Measurements from ENCODE around the gene GIGYF2. TPM values are rescaled to one million over a fixed set of nuclear protein-coding genes. Genes with fewer than 3 reads are reported as not detected.

The GIGYF2 gene, protein sequence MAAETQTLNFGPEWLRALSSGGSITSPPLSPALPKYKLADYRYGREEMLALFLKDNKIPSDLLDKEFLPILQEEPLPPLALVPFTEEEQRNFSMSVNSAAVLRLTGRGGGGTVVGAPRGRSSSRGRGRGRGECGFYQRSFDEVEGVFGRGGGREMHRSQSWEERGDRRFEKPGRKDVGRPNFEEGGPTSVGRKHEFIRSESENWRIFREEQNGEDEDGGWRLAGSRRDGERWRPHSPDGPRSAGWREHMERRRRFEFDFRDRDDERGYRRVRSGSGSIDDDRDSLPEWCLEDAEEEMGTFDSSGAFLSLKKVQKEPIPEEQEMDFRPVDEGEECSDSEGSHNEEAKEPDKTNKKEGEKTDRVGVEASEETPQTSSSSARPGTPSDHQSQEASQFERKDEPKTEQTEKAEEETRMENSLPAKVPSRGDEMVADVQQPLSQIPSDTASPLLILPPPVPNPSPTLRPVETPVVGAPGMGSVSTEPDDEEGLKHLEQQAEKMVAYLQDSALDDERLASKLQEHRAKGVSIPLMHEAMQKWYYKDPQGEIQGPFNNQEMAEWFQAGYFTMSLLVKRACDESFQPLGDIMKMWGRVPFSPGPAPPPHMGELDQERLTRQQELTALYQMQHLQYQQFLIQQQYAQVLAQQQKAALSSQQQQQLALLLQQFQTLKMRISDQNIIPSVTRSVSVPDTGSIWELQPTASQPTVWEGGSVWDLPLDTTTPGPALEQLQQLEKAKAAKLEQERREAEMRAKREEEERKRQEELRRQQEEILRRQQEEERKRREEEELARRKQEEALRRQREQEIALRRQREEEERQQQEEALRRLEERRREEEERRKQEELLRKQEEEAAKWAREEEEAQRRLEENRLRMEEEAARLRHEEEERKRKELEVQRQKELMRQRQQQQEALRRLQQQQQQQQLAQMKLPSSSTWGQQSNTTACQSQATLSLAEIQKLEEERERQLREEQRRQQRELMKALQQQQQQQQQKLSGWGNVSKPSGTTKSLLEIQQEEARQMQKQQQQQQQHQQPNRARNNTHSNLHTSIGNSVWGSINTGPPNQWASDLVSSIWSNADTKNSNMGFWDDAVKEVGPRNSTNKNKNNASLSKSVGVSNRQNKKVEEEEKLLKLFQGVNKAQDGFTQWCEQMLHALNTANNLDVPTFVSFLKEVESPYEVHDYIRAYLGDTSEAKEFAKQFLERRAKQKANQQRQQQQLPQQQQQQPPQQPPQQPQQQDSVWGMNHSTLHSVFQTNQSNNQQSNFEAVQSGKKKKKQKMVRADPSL (N-terminal part only)
- total RNA-seq (10 to 100 TPM; 56.2 to 76.6 TPM), polyA plus RNA-seq (ENCODE audit: insufficient read length in 6 of 6) (10 to 100 TPM; 59.2 to 66.3 (median 62.4) TPM)
- long read RNA-seq, donor 1, partial matches to known transcripts = 23 of 26 reads
- long read RNA-seq, donor 1, other reads (novel, unspliced or antisense) = 0 of 26 reads
- long read RNA-seq, donor 2, partial matches to known transcripts = 7 of 10 reads
- long read RNA-seq, donor 2, other reads (novel, unspliced or antisense) = 0 of 10 reads
- long read RNA-seq, donor 3, full-length matches to known transcripts = 2 of 2 reads
- long read RNA-seq, donor 3, partial matches to known transcripts = 0 of 2 reads
- long read RNA-seq, donor 3, other reads (novel, unspliced or antisense) = 0 of 2 reads
- long read RNA-seq, donor 4, partial matches to known transcripts = 12 of 21 reads
- long read RNA-seq, donor 4, other reads (novel, unspliced or antisense) = 9 of 21 reads
- long read RNA-seq, donor 5, partial matches to known transcripts = 0 of 3 reads
- long read RNA-seq, donor 5, other reads (novel, unspliced or antisense) = 0 of 3 reads
- long read RNA-seq, donor 6, partial matches to known transcripts = 0 of 2 reads
- long read RNA-seq, donor 6, other reads (novel, unspliced or antisense) = 0 of 2 reads
- long read RNA-seq, donor 7 = 0 reads
- long read RNA-seq, donor 8, partial matches to known transcripts = 0 of 1 reads
- long read RNA-seq, donor 8, other reads (novel, unspliced or antisense) = 0 of 1 reads
- long read RNA-seq, donor 9 = 0 reads
- long read RNA-seq, donor 10, partial matches to known transcripts = 3 of 10 reads
- long read RNA-seq, donor 10, other reads (novel, unspliced or antisense) = 7 of 10 reads
- long read RNA-seq, donor 11, full-length matches to known transcripts = 2 of 10 reads
- long read RNA-seq, donor 11, partial matches to known transcripts = 8 of 10 reads
- long read RNA-seq, donor 11, other reads (novel, unspliced or antisense) = 0 of 10 reads
- long read RNA-seq, donor 12, full-length matches to known transcripts = 2 of 2 reads
- long read RNA-seq, donor 12, partial matches to known transcripts = 0 of 2 reads
- long read RNA-seq, donor 12, other reads (novel, unspliced or antisense) = 0 of 2 reads

DNA sequence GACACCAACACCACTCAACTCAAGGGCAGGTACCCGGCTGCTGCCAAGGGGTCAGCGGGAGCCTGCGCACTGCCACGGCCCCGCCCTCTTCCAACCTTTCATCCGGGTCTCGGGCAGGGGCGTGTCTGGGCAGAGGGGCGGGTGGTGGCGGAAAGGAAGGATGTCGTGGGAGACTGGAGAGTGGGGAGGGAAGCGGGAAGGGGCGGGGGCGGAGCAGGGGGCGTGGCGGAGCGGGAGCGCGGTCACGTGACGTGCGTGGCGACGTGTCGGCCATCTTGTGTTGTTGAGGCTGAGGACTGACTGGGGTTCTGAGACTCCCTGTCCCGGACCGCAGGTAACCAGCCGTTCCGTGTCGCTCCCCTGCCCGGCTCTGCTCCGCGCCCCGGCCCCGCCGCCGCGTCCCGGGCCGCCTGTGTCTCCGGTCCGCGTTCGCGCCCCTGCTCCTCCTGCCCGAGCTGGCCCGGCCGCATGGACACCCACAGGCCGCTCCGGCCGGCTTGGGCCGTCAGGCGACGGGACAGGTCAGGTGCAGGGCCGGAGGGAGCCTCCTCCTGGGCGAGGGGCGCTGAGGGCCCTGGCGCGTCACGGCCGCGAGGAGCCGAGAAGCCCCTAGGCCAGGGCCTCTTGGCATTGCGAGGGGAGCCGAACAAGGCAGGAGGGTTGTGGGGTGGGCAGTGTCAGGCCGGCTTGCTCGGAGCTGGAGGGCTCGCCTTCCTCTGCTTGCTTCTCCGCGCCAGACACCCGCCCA, at the start of gene GIGYF2:
Gene GIGYF2 (plus strand): TSS at position 273 of the 748 bp plus-strand sequence. CDS start 37,867 bp downstream, outside the sequence.
- no peaks in the 10 kb centered on the region for H3K27me3 ChIP-seq
- peak within 1 kb of the TSS; percentile 97 for H3K4me3 ChIP-seq
- ATAC-seq = peak; percentile 97
- peaks cover 24 to 33% of the 10 kb centered on the region in 2 donors for H3K4me1 ChIP-seq
- no peaks in the 10 kb centered on the region for H3K9me3 ChIP-seq
- TF ChIP-seq, protein P1, sequence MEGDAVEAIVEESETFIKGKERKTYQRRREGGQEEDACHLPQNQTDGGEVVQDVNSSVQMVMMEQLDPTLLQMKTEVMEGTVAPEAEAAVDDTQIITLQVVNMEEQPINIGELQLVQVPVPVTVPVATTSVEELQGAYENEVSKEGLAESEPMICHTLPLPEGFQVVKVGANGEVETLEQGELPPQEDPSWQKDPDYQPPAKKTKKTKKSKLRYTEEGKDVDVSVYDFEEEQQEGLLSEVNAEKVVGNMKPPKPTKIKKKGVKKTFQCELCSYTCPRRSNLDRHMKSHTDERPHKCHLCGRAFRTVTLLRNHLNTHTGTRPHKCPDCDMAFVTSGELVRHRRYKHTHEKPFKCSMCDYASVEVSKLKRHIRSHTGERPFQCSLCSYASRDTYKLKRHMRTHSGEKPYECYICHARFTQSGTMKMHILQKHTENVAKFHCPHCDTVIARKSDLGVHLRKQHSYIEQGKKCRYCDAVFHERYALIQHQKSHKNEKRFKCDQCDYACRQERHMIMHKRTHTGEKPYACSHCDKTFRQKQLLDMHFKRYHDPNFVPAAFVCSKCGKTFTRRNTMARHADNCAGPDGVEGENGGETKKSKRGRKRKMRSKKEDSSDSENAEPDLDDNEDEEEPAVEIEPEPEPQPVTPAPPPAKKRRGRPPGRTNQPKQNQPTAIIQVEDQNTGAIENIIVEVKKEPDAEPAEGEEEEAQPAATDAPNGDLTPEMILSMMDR (IDR thresholded peaks at IDR 0.05) = no peak
- intact Hi-C loops (cut with DNase I) = no loop called here
- DNase-seq = peak; percentile 95 to 98 (median 96)
- no peaks in the 10 kb centered on the region for H3K36me3 ChIP-seq
- H3K27ac ChIP-seq = peak within 1 kb of the TSS; percentile 86 to 92

DNA sequence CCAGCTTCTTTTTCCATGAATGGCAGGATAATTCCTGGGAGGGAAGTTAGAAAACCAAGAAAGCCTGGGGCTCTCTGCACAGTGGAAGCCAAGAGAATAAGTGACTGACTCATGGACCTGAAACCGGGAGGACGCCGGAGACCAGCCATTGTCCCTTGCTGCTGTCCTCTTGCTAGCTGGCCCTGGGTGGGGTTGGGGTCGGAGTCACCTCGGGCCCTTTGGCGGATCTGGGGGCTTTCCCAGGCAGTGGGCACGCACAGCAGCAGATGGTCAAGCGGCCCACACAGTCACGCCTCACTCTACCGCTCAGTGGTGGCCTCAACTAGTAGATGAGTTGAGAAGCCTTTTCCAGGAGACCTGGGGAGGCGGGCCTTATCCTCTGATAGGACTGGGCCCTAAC, 48.1 kb upstream of the GIGYF2 start:
- Histone ChIP-seq H3K27ac (no peak overlapping the region), H3K4me3 (no peak overlapping the region), H3K4me1 (no peaks in the 10 kb centered on the region), H3K9me3 (no peaks in the 10 kb centered on the region), H3K36me3 (no peaks in the 10 kb centered on the region), H3K27me3 (no peaks in the 10 kb centered on the region)
- TF ChIP-seq, protein P1 (IDR thresholded peaks at IDR 0.05) = no peak
- intact Hi-C loops (cut with DNase I) = no loop called here
- DNase-seq = peak in 1 of 4 donors; percentile 69
- no peak for ATAC-seq

GRCh38 chr2:232652505-232652851, 44.7 kb upstream of the GIGYF2 start:
- Histone ChIP-seq H3K9me3 (no peaks in the 10 kb centered on the region), H3K4me3 (no peak overlapping the region), H3K4me1 (no peaks in the 10 kb centered on the region), H3K27me3 (no peaks in the 10 kb centered on the region), H3K27ac (no peak overlapping the region), H3K36me3 (no peaks in the 10 kb centered on the region)
- intact Hi-C loops (cut with DNase I) = no loop called here
- DNase-seq (no peak), ATAC-seq (no peak)
- TF ChIP-seq, protein P1 (IDR thresholded peaks at IDR 0.05) = no peak

Data from left lung (tissue), 14 donors.